GM21447 (cell line): ENCODE results near the gene TLX2.
A peak's percentile ranks its signal among the peaks of the same experiment; 100 is the strongest.
"Not testable (repeated sequence)": the region's sequence is repeated elsewhere in the genome, so short reads cannot be mapped to it uniquely, and the experiment has no call there.

Source experiments
- ATAC-seq: cut with Tn5 transposase; IDR thresholded peaks from one replicate; pipeline ENCODE4 v1.9.1; 2021; ENCODE audit not compliant: unreplicated experiment

TLX2 gene

DNA sequence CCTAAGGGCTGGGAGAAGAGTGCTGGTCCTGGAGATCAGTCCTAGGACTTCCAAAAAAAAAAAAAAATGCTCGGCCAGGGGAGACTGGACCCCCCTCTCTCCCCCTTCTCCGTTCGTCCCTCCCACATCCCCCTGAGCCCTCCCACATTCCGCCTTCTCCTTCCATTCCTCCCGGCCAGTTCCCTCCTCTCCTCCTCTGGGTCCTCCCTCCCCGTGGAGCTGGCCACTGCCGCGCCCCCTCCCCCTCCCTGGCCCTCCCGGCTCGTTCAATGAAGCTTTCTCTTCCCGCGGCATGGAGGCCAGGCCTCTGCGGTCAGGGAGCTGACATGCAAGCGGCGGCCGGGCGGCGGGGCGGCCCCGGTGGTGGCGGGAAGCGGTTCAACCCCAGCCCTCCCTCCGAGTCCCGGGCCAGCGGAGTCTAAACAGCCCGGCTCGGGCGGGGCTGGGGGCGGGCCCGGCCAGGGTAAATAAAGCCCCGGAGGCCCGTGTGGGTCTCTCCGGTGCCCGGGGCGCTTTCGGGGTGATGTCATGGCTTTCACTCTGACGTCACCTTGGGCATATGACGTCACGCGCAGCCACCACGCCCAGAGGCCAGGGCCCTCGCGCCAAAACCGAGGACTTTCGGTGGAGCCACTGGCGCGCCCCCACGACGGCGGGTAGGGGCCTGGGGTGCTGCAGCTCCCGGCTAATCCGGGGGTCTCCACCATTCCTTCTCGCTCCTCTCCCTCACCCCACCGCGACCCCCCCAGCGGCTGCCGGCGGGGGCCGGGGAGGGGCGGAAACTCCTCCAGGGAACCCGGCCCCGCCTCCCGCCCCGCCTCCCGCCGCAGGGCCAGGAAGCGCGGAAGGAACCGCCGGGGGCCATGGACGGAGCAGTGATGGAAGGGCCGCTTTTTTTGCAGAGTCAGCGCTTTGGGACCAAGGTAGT is 39.9 kb downstream of the TLX2 start, which contains the start of the genes DOK1 and LOXL3:
TSS of gene DOK1 (plus strand) at position 829 of the 928 bp plus-strand sequence. CDS start at position 864, 35 bp downstream.
TSS of gene LOXL3 (minus strand) at position 51 of the 928 bp plus-strand sequence. CDS start 1,308 bp downstream, outside the sequence.
- peak; percentile 54 for ATAC-seq

DNA sequence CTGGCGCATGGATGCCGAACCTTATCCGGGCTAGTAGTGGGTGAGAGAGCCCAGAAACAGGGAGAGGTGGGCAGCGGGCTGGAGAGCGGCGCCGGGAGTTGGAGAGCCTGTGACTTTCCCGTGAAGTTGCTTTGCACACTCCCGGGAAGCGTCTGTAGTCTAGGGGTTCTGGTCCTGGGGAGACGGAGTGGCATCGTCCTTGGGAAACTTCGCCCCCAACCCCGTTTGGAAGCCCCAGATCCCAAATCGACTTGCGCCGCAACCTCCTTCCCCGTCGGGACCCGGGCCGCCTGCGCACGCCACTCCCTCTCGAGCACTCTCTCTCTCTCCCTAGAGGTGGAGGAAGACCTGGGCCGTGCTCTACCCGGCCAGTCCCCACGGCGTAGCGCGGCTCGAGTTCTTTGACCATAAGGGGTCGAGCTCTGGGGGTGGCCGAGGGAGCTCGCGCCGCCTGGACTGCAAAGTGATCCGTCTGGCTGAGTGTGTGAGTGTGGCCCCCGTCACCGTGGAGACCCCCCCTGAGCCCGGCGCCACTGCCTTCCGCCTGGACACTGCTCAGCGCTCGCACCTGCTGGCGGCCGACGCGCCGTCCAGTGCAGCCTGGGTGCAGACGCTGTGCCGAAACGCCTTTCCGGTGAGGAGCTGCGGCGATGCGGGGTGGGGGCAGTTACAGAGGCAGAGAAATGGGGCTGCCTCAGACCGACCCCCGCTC is 40.7 kb downstream of the TLX2 start:
- ATAC-seq, result peak; percentile 45

DNA sequence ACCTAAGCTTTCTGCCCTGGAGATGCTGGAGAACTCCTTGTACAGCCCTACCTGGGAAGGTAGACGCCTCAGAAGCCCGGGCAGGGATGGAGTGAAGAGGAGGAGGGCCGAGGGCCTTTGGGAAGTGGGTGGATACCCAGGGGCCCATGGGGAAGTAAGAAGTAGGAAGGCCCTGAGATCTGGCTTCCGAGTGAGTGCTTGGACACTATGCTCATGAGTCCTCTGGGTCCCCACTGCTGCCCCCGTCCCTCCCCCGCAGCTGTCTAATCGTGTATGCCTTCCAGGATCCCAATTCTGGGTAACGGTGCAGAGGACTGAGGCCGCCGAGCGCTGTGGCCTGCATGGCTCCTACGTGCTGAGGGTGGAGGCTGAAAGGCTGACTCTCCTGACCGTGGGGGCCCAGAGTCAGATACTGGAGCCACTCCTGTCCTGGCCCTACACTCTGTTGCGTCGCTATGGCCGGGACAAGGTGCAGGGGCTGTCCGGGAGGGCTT is 41.4 kb downstream of the TLX2 start:
- no peak for ATAC-seq

GRCh38 chr2:74556159-74556558 is 41.9 kb downstream of the TLX2 start:
- ATAC-seq, result no peak

GRCh38 chr2:74556831-74557370 is 42.7 kb downstream of the TLX2 start:
- ATAC-seq, result no peak

- no peak for ATAC-seq
These were observed 44.3 kb downstream of the TLX2 start for GRCh38 chr2:74558284-74559230.

DNA sequence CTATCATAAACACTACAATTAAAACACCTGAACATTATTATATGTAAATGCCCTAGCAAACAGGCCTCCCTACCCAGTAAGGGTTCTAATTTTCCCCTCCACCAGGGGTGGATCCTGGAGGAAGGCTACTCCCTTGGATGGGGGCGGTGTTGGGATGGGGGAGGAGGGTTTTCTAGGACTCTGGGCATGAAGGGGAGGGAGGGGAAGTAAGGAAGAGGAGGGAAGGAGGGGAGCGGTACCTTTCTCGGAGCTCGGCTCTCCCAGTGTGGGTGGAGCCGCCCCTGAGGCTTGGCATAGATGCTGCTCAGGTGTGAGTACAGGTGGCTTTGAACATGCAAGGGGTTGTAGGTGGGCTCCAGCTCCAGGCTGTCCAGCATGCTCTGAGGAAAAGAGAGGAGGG is 45.7 kb downstream of the TLX2 start:
- no peak for ATAC-seq

DNA sequence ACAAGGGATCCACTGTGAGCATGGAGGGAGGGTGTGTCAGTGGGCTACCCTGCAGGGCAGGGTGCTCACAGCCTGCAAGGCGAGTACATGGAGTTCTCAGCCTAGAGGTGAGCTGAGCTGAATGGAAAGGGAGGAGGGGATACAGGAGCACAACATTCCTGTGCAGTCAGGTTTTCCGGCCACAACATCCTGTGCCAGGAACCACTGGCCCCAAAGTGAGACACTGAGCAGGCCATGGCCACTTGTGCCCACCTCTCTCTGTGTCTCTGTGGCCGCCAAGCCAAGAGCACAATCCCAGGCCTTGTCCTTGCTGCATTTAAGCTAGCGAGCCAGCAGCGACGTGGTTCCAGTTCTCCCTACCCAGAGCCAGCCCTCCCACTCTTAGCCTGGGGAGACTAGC is 46.3 kb downstream of the TLX2 start:
- no peak for ATAC-seq

GRCh38 chr2:74561022-74561421 is 46.8 kb downstream of the TLX2 start:
- ATAC-seq, result not testable (repeated sequence)

- no peak for ATAC-seq
These were observed 48.0 kb downstream of the TLX2 start for GRCh38 chr2:74562126-74562775.

- no peak for ATAC-seq
These were observed 50.0 kb downstream of the TLX2 start for GRCh38 chr2:74564222-74564621.

DNA sequence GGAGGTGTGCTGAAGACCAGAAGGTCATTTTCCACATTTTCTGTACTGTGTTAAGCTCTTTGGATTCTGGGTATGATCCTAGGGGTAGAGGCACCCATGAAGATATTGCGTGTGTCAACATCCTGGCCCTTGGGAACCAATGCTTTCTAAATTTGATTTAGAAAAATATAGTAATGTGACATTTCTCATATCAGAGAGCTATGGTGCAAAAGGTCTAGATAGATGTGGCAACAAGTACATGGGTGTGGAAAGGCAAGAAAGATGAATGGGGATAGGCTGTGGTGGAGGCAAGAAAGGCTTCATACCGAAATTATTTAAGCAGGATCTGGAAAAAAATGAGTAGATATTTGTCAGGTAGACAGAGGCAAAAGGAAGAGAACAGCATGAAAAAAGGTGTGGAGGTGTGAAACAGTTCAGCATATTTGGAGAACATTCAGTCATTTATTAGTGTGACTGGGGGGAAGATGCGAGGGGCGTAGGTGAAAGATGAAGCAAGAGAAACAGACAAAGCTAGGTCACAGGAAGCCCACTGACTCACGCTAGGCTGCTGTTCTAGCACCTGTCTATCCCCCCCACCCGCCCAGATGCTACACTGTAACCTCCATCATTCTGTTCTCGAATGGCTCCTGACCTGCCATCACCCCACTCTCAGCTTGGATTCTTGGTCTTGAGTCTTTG is 52.0 kb downstream of the TLX2 start:
- ATAC-seq, result no peak

GRCh38 chr2:74566754-74567085 is 52.5 kb downstream of the TLX2 start:
- ATAC-seq, result no peak
